Measurements from ENCODE around the gene TMEM82. TPM values are rescaled to one million over a fixed set of nuclear protein-coding genes. Genes with fewer than 3 reads are reported as not detected.
A peak's percentile ranks its signal among the peaks of the same experiment; 100 is the strongest.
"Not testable (repeated sequence)": the region's sequence is repeated elsewhere in the genome, so short reads cannot be mapped to it uniquely, and the experiment has no call there.

TMEM82 gene
- total RNA-seq (not detected), polyA plus RNA-seq (not detected), total RNA-seq (0 to 0.09 (median 0) reads per million in 6 experiments)

- POLR2A ChIA-PET, result no interaction called here
- ATAC-seq, result no peak
- peak within 1 kb of the TSS in 4 of 10 donors; percentile 33 to 81 (median 56) for H3K27ac Mint-ChIP-seq
- H3K9me3 Mint-ChIP-seq, result no peaks in the 10 kb centered on the region
- DNase-seq, result no peak
- no peaks in the 10 kb centered on the region for H3K27me3 Mint-ChIP-seq
- H3K4me1 Mint-ChIP-seq, result peaks cover 5 to 7% (median 5%) of the 10 kb centered on the region in 4 donors
- no peaks in the 10 kb centered on the region for H3K36me3 Mint-ChIP-seq
- H3K4me3 Mint-ChIP-seq, result no peak within 1 kb of the TSS
Observed at GRCh38 chr1:15742339-15742801, at the start of gene TMEM82. TMEM82 (plus strand) TSS chr1:15742499; CDS start chr1:15742560, 61 bp downstream.

- POLR2A ChIA-PET, result no interaction called here
- DNase-seq (no peak), ATAC-seq (no peak)
- Mint-ChIP-seq H3K4me3 (no peak overlapping the region), H3K36me3 (no peaks in the 10 kb centered on the region), H3K9me3 (no peaks in the 10 kb centered on the region), H3K27me3 (no peaks in the 10 kb centered on the region), H3K4me1 (peaks cover 20 to 69% (median 48%) of the 10 kb centered on the region in 4 donors), H3K27ac (peak overlapping the region in 8 of 10 donors; percentile 21 to 87 (median 73))
Observed at GRCh38 chr1:15693371-15693770, 48.9 kb upstream of the TMEM82 start.

DNA sequence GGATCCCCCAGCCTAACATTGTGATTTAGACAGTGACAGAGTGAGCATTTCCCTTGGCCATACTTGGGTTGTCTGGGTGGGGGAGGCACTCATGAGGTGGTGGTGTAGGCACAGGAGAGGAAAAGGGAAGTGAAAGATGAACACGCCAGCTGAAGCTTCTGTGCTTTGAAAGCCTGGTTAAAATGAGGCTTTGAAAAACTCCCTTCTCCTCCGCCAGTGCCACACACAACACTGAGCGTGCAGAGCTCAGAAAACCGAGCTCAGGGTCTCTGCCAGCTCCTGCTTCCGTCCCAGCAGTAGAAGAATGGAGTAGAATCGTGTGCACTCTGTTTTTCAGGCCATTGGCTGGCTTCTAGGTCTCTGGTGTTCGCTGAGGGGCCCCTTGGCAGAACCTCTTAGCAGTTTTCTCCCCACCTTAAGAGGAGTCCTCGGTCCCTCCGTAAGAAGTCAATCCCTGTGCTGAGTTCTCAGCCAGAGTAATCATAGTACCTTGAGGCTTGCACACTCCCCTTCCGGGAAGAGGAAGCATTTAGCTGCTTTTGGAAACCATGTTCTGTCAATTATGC is 45.3 kb upstream of the TMEM82 start:
- H3K27ac Mint-ChIP-seq, result peak overlapping the region; percentile 85 to 99 (median 97)
- DNase-seq (peak in 8 of 10 donors; percentile 20 to 68 (median 40)), ATAC-seq (peak; percentile 89 to 92)
- H3K36me3 Mint-ChIP-seq, result peaks cover 0 to 2% (median 0%) of the 10 kb centered on the region in 3 donors
- no peaks in the 10 kb centered on the region for H3K27me3 Mint-ChIP-seq
- H3K4me1 Mint-ChIP-seq, result peaks cover 20 to 66% (median 39%) of the 10 kb centered on the region in 4 donors
- POLR2A ChIA-PET, result interaction anchor here (1.0 to 2.2 kb wide), 9 partner anchors 9 to 110 kb away, joined by 3 to 20 read pairs (median 4); partner anchors contain the start of genes DDI2 and PLEKHM2
- H3K9me3 Mint-ChIP-seq, result no peaks in the 10 kb centered on the region
- H3K4me3 Mint-ChIP-seq, result peak overlapping the region; percentile 80 to 97 (median 88)

GRCh38 chr1:15698201-15698600 is 44.1 kb upstream of the TMEM82 start:
- Mint-ChIP-seq H3K9me3 (no peaks in the 10 kb centered on the region), H3K36me3 (peaks cover 0 to 2% (median 0%) of the 10 kb centered on the region in 3 donors), H3K27me3 (no peaks in the 10 kb centered on the region), H3K27ac (peak overlapping the region; percentile 62 to 97 (median 88)), H3K4me1 (peaks cover 21 to 62% (median 40%) of the 10 kb centered on the region in 4 donors), H3K4me3 (peak overlapping the region in 4 of 10 donors; percentile 8 to 57 (median 16))
- ATAC-seq (no peak), DNase-seq (no peak)
- POLR2A ChIA-PET, result interaction anchor here (0.7 to 1.9 kb wide), 2 partner anchors 13 to 54 kb away, joined by 4 to 20 read pairs; partner anchors contain the start of gene PLEKHM2

- H3K9me3 Mint-ChIP-seq, ATAC-seq, DNase-seq, H3K36me3 Mint-ChIP-seq, H3K4me3 Mint-ChIP-seq, H3K27me3 Mint-ChIP-seq, POLR2A ChIA-PET: not testable (repeated sequence)
- Mint-ChIP-seq H3K4me1 (peaks cover 26 to 60% (median 46%) of the 10 kb centered on the region in 4 donors), H3K27ac (peak overlapping the region in 5 of 10 donors; percentile 34 to 79 (median 63))
Observed at GRCh38 chr1:15699321-15699720, 43.0 kb upstream of the TMEM82 start.

DNA sequence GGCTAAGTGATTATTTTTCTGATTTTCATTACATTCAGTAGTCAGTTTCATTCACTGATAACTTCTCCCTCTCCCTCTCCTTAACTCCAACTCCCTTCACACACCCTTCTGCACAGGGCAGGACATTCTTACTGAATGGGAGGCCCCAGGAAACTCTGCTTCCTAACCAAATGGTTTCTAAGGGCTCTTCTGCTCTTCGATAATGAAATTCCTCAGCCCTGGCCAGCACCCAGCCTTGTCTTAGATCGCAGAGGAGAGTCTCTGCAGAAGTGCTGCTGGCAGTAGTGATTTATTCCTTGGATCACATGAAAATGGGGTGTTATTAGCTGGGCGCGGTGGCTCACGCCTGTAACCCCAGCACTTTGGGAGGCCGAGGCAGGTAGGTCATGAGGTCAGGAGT is 41.8 kb upstream of the TMEM82 start:
- ATAC-seq (no peak), DNase-seq (no peak)
- peaks cover 0 to 10% (median 0%) of the 10 kb centered on the region in 3 donors for H3K36me3 Mint-ChIP-seq
- peak overlapping the region in 7 of 10 donors; percentile 15 to 79 (median 59) for H3K27ac Mint-ChIP-seq
- no peaks in the 10 kb centered on the region for H3K9me3 Mint-ChIP-seq
- POLR2A ChIA-PET, result interaction anchor here (0.7 kb wide), 1 partner anchor 1179 kb away, joined by 4 read pairs; no protein-coding TSS in a partner anchor
- peak overlapping the region in 1 of 10 donors; percentile 51 for H3K4me3 Mint-ChIP-seq
- no peaks in the 10 kb centered on the region for H3K27me3 Mint-ChIP-seq
- H3K4me1 Mint-ChIP-seq, result peaks cover 28 to 57% (median 42%) of the 10 kb centered on the region in 4 donors

GRCh38 chr1:15701784-15702183 is 40.5 kb upstream of the TMEM82 start:
- H3K36me3 Mint-ChIP-seq, result peaks cover 0 to 14% (median 0%) of the 10 kb centered on the region in 3 donors
- H3K4me1 Mint-ChIP-seq, result peaks cover 28 to 56% (median 40%) of the 10 kb centered on the region in 4 donors
- ATAC-seq (no peak), DNase-seq (no peak)
- peak overlapping the region in 3 of 10 donors; percentile 46 to 71 (median 65) for H3K27ac Mint-ChIP-seq
- POLR2A ChIA-PET, result interaction anchor here (0.7 kb wide), 1 partner anchor 171 kb away, joined by 3 read pairs; no protein-coding TSS in a partner anchor
- H3K27me3 Mint-ChIP-seq, result no peaks in the 10 kb centered on the region
- no peak overlapping the region for H3K4me3 Mint-ChIP-seq
- H3K9me3 Mint-ChIP-seq, result no peaks in the 10 kb centered on the region

DNA sequence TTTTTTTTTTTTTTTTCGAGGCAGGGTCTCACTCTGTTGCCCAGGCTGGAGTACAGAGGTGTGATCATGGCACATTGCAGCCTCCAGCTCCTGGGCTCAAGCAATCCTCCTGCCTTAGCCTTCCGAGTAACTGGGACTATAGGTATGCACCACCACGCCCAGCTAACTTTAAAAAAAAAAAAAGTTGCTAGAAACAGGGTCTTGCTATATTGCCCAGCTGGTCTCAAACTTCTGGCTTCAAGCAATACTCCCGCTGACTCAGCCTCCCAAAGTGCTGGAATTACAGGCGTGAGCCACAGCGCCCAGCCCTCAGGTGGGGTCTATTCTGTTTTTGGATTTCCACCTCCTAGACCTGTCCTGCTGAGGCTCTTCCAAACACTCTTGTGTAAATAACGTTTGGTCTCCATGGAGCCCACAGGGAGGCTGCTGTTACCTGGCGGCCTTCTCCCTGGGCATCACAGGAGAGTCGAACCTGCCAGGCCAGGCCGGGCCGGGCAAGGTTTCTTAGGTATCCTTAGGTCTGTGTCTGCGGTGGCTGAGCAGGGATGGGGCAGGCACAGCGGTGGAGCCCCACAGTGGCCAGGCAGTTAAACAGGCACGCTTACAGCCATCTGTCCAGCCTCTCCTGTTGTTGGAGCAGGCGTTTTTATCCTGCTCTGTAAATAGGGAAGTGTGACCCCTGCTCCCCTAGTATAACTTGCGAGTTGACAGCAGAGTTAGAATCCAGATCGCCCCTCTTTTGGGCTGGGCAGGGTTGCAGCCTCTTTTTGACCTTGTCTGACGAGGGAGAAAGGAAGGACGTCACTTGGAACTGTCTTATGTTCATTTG is 39.4 kb upstream of the TMEM82 start:
- ATAC-seq, result no peak
- no peak for DNase-seq
- Mint-ChIP-seq H3K27me3 (no peaks in the 10 kb centered on the region), H3K4me1 (peaks cover 20 to 50% (median 31%) of the 10 kb centered on the region in 4 donors), H3K4me3 (peak overlapping the region in 1 of 10 donors; percentile 51), H3K9me3 (no peaks in the 10 kb centered on the region), H3K36me3 (peaks cover 0 to 14% (median 0%) of the 10 kb centered on the region in 3 donors), H3K27ac (peak overlapping the region in 2 of 10 donors; percentile 6 to 55)
- POLR2A ChIA-PET, result interaction anchor here (0.6 to 0.7 kb wide), 2 partner anchors 171 to 172 kb away, joined by 3 read pairs; no protein-coding TSS in a partner anchor

DNA sequence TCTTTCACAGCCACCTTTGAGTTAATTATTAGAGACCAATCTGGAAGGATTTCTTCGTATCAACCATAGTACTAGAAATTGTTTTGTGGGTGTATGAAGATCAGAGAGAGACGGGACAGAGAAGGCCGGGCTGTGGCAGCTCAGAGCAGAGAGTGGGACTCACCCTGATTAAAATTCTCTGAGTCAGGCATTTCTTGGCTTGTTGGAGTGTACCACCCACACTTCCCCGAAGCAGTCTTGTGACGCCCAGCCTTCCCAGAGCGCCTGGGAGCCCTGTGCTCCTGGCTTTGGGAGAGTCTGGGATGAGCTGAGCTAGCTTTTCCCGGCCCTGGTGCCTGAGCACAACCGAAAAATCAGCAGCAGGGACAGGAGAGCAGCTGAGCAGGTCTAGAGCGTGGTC is 38.7 kb upstream of the TMEM82 start:
- Mint-ChIP-seq H3K4me1 (peaks cover 16 to 46% (median 30%) of the 10 kb centered on the region in 4 donors), H3K36me3 (peaks cover 0 to 14% (median 0%) of the 10 kb centered on the region in 3 donors), H3K4me3 (no peak overlapping the region), H3K9me3 (no peaks in the 10 kb centered on the region), H3K27ac (peak overlapping the region in 2 of 10 donors; percentile 6 to 55), H3K27me3 (no peaks in the 10 kb centered on the region)
- ATAC-seq (no peak), DNase-seq (no peak)
- POLR2A ChIA-PET, result interaction anchor here (0.6 kb wide), 1 partner anchor 81 kb away, joined by 6 read pairs; no protein-coding TSS in a partner anchor

DNA sequence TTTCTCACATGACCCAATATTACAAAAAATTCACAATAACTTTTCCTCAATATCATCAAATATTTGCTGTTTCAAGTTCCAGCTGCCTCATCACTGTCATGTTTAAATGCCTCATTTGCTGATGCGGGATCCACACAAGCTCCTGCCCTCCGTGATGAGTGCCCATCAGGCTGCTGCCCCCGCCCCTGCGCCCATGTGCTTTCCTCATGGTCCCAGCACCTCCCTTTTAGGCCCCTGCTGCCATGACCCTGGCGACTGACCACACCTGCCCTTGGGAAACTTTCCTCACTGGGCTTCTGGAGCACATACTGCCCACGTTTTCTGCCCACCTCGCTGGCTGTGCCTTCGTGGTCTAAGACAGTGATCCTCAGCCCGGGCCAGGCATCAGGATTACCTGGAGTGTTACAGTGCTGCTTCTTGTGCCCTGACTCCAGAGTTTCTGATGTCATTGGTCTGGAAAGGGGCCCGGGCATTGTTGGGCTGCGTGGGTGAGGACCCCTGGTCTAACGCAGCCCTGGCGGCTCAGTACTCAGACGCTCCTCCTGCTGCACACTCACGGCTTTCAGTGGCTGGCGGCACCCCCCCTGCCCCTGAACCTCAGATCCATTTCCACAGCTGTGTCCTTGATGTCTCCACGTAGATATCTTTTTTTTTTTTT is 37.6 kb upstream of the TMEM82 start:
- H3K27ac Mint-ChIP-seq, result peak overlapping the region in 1 of 10 donors; percentile 8
- no peaks in the 10 kb centered on the region for H3K27me3 Mint-ChIP-seq
- peaks cover 0 to 14% (median 0%) of the 10 kb centered on the region in 3 donors for H3K36me3 Mint-ChIP-seq
- peaks cover 15 to 43% (median 32%) of the 10 kb centered on the region in 4 donors for H3K4me1 Mint-ChIP-seq
- ATAC-seq (no peak), DNase-seq (no peak)
- H3K4me3 Mint-ChIP-seq, result no peak overlapping the region
- POLR2A ChIA-PET, result interaction anchor here (0.6 kb wide), 1 partner anchor 54 kb away, joined by 3 read pairs; no protein-coding TSS in a partner anchor
- H3K9me3 Mint-ChIP-seq, result no peaks in the 10 kb centered on the region

GRCh38 chr1:15705184-15705566 is 37.1 kb upstream of the TMEM82 start:
- ATAC-seq (no peak), DNase-seq (no peak)
- Mint-ChIP-seq H3K36me3 (peaks cover 0 to 14% (median 0%) of the 10 kb centered on the region in 3 donors), H3K27ac (peak overlapping the region in 1 of 10 donors; percentile 8), H3K9me3 (no peaks in the 10 kb centered on the region), H3K4me1 (peaks cover 16 to 45% (median 33%) of the 10 kb centered on the region in 4 donors), H3K4me3 (no peak overlapping the region), H3K27me3 (no peaks in the 10 kb centered on the region)
- POLR2A ChIA-PET, result interaction anchor here (0.6 kb wide), 1 partner anchor 54 kb away, joined by 3 read pairs; no protein-coding TSS in a partner anchor

DNA sequence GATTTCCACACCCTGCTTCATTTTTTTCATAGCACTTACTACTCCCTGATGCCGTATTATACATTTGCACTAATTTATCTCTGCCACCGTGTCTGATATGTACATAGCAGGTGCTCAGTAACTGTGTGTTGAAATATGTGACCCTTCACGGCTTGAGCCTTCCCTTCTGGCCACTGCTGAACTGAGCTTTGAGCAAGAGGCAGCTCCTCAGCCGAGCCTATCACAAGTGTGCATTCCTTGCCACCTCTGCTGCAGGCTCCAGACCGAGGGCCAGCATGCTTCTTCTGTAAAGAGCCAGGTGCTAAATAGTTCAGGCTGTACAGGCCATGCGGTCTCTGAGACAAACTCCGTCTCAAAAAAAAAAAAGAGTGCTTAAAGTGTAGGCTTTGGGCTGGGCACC is 35.5 kb upstream of the TMEM82 start:
- no peak for ATAC-seq
- no peaks in the 10 kb centered on the region for H3K27me3 Mint-ChIP-seq
- H3K27ac Mint-ChIP-seq, result peak overlapping the region in 2 of 10 donors; percentile 48 to 51
- H3K4me1 Mint-ChIP-seq, result peaks cover 14 to 45% (median 29%) of the 10 kb centered on the region in 4 donors
- H3K4me3 Mint-ChIP-seq, result no peak overlapping the region
- POLR2A ChIA-PET, result no interaction called here
- H3K9me3 Mint-ChIP-seq, result no peaks in the 10 kb centered on the region
- peaks cover 0 to 12% (median 0%) of the 10 kb centered on the region in 3 donors for H3K36me3 Mint-ChIP-seq
- DNase-seq, result no peak
